HepG2 (cell line): Measurements from ENCODE around the gene SF3A2. TPM values are rescaled to one million over a fixed set of nuclear protein-coding genes. Genes with fewer than 3 reads are reported as not detected.
A peak's percentile ranks its signal among the peaks of the same experiment; 100 is the strongest.

ENCODE experiments used
- BRCA1 ChIP-seq: sonication (generic); formaldehyde crosslinking; IDR thresholded peaks from 2 replicates; pipeline ENCODE4 v1.4.0; 2020; ENCODE audit warnings: missing genetic modification reagents
- DNMT1 ChIP-seq: sonication (generic); formaldehyde crosslinking; IDR thresholded peaks from 2 replicates; pipeline ENCODE4 v1.5.1; 2020; ENCODE audit warnings: mild to moderate bottlenecking, missing genetic modification reagents
- HCFC1 ChIP-seq: fragments of 150-350 bp; IDR thresholded peaks from 2 replicates; pipeline ENCODE4 v1.6.1; 2014; ENCODE audit warnings: low read depth, low read length
- HMG20B ChIP-seq: conservative IDR thresholded peaks from 2 replicates; pipeline ENCODE4 v1.6.1; 2016; ENCODE audit warnings: missing genetic modification reagents, missing compliant biosample characterization
- KDM6A ChIP-seq: IDR thresholded peaks from 2 replicates; pipeline ENCODE4 v1.6.1; 2016; ENCODE audit warnings: low read depth
- MAFF ChIP-seq: IDR thresholded peaks from 2 replicates; pipeline ENCODE4 v1.6.1; 2011; ENCODE audit warnings: low read depth, low read length, improper control_type of control experiment
- MTA1 ChIP-seq: sonication (generic); formaldehyde crosslinking; IDR thresholded peaks from 2 replicates; pipeline ENCODE4 v1.4.0; 2020; ENCODE audit warnings: missing genetic modification reagents, mild to moderate bottlenecking, borderline replicate concordance
- PCBP2 ChIP-seq: fragments of 200-400 bp; formaldehyde crosslinking; optimal IDR thresholded peaks from 2 replicates; pipeline ENCODE3; 2018; ENCODE audit warnings: low read length, low read depth; ENCODE audit not compliant: poor library complexity, severe bottlenecking
- POLR2AphosphoS5 ChIP-seq: IDR thresholded peaks from 2 replicates; pipeline ENCODE4 v1.6.1; 2012; ENCODE audit warnings: low read depth, low read length
- POLR2G ChIP-seq: fragments of 200-400 bp; formaldehyde crosslinking; IDR thresholded peaks from 2 replicates; pipeline ENCODE4 v1.6.1; 2018; ENCODE audit warnings: mild to moderate bottlenecking, low read depth, low read length, moderate library complexity
- PPARG ChIP-seq: conservative IDR thresholded peaks from 2 replicates; pipeline ENCODE4 v1.6.1; 2016; ENCODE audit warnings: missing biosample characterization, missing genetic modification reagents
- RXRA ChIP-seq: sonication (generic); formaldehyde crosslinking; IDR thresholded peaks from 2 replicates; pipeline ENCODE4 v1.5.1; 2020; ENCODE audit warnings: missing genetic modification reagents
- SSRP1 ChIP-seq: IDR thresholded peaks from 2 replicates; pipeline ENCODE4 v1.6.1; 2016; ENCODE audit warnings: control low read depth
- TMF1 ChIP-seq: sonication (generic); formaldehyde crosslinking; IDR thresholded peaks from 2 replicates; pipeline ENCODE4 v1.8.1; 2022; ENCODE audit warnings: low read depth, missing genetic modification reagents
- TRIM24 ChIP-seq: sonication (generic); formaldehyde crosslinking; IDR thresholded peaks from 2 replicates; pipeline ENCODE4 v1.8.0; 2022; ENCODE audit warnings: mild to moderate bottlenecking, missing genetic modification reagents
- XBP1 ChIP-seq: sonication (generic); formaldehyde crosslinking; IDR thresholded peaks from 2 replicates; pipeline ENCODE4 v1.5.0; 2020; ENCODE audit warnings: missing genetic modification reagents
- XRCC5 ChIP-seq: fragments of 200-400 bp; formaldehyde crosslinking; optimal IDR thresholded peaks from 2 replicates; pipeline ENCODE3; 2017; ENCODE audit warnings: mild to moderate bottlenecking, low read length
- ZNF138 ChIP-seq: sonication (generic); formaldehyde crosslinking; IDR thresholded peaks from 2 replicates; pipeline ENCODE4 v1.5.0; 2020; ENCODE audit warnings: mild to moderate bottlenecking, low read depth, missing genetic modification reagents
- ZNF331 ChIP-seq: sonication (generic); formaldehyde crosslinking; IDR thresholded peaks from 2 replicates; pipeline ENCODE4 v1.4.0; 2020; ENCODE audit warnings: missing genetic modification reagents
- ZNF335 ChIP-seq: sonication (generic); formaldehyde crosslinking; IDR thresholded peaks from 2 replicates; pipeline ENCODE4 v1.4.0; 2020; ENCODE audit warnings: missing genetic modification reagents
- ZNF468 ChIP-seq: sonication (generic); formaldehyde crosslinking; IDR thresholded peaks from 2 replicates; pipeline ENCODE4 v1.8.0; 2022; ENCODE audit warnings: mild to moderate bottlenecking, moderate library complexity, missing genetic modification reagents
- ZNF496 ChIP-seq: sonication (generic); formaldehyde crosslinking; IDR thresholded peaks from 2 replicates; pipeline ENCODE4 v1.8.1; 2023; ENCODE audit warnings: mild to moderate bottlenecking, moderate library complexity, missing genetic modification reagents; ENCODE audit not compliant: insufficient replicate concordance
- ZNF547 ChIP-seq: sonication (generic); formaldehyde crosslinking; IDR thresholded peaks from 2 replicates; pipeline ENCODE4 v1.5.1; 2020; ENCODE audit warnings: mild to moderate bottlenecking, missing genetic modification reagents
- ZNF619 ChIP-seq: sonication (generic); formaldehyde crosslinking; IDR thresholded peaks from 2 replicates; pipeline ENCODE4 v1.4.0; 2020; ENCODE audit warnings: mild to moderate bottlenecking, missing genetic modification reagents
- ZNF7 ChIP-seq: IDR thresholded peaks from 2 replicates; pipeline ENCODE4 v1.6.1; 2016; ENCODE audit warnings: missing biosample characterization, missing genetic modification reagents
- polyA plus RNA-seq, 8 experiments: library from polyadenylated mRNA; depleted of rRNA in 3 of 8; stranded (reverse) in 7 of 8; unstranded in 1 of 8; fragments of >200 nt; fragmentation: Illumina TruSeq in 4 of 8; extraction: Trizol in 4 of 8; gene quantifications; 2 replicates each; pipeline versions ENCODE4 v1.2.1 to v1.2.3, GENCODE V29; 2011 to 2016; ENCODE audit warnings: low read depth in 4 of 8, missing spikeins in 1 of 8, mixed read lengths in 1 of 8; ENCODE audit not compliant: insufficient read depth in 1 of 8
- total RNA-seq, 5 experiments: library from RNA; depleted of rRNA; stranded (reverse); fragments of >200 nt; fragmentation: Illumina TruSeq; extraction: Trizol; gene quantifications; 2 replicates each; pipeline ENCODE4 v1.2.3, GENCODE V29; 2016; ENCODE audit warnings: low read depth in 1 of 5
- TF ChIP-seq, protein P1 (sequence below): sonication (generic); formaldehyde crosslinking; IDR thresholded peaks from 2 replicates; pipeline ENCODE4 v1.4.0; 2020; ENCODE audit warnings: mild to moderate bottlenecking, missing genetic modification reagents
- TF ChIP-seq, protein P2 (sequence below): sonication (generic); formaldehyde crosslinking; IDR thresholded peaks from 2 replicates; pipeline ENCODE4 v1.5.0; 2020; ENCODE audit warnings: missing genetic modification reagents
- TF ChIP-seq, protein P3 (sequence below): IDR thresholded peaks from 2 replicates; pipeline ENCODE4 v1.6.1; 2018; ENCODE audit warnings: missing genetic modification reagents, mild to moderate bottlenecking, missing compliant biosample characterization
- TF ChIP-seq, protein P4 (sequence below): sonication (generic); formaldehyde crosslinking; IDR thresholded peaks from 2 replicates; pipeline ENCODE4 v1.8.0; 2022; ENCODE audit warnings: missing genetic modification reagents, mild to moderate bottlenecking, moderate library complexity, borderline replicate concordance

The SF3A2 gene
- total and polyA plus RNA-seq, 2 of the 13 experiments (the other 11 are each of a cell fraction or from before 2014, with no cell fraction given), result 8.6 to 8.8 TPM

DNA sequence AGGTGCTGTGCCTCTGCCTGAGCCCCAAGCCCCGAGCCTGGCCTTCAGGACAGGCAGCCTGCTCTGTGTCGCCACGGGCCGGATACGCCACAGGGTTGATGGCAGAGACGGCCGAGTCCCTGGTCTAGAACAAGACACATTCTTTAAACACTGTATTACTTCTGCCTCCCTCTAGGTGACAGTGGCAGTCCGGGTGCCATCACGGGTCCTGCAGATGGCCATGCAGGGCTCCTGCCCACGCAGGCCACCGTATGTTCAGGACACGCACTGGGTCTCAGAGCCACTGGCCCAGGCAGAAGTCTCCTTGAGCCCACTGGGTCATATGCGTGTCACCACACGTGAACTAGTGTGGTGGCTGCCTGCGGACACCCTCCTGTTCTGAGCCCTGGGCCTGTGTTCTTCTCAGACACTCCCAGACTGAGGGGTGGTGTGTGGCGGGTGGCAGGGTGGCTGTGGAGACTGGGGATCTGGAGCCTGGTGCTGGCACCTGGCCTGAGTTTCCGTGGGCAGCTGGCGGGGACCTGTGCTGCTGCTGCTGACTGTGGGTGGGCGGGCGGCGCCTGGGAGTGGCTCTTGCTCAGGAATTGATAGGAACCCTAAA, 4.9 kb upstream of the SF3A2 start (continued):
- TF ChIP-seq ZNF619 (CRISPR knock-in tag) (no peak), PCBP2 (no peak), XBP1 (CRISPR knock-in tag) (no peak), POLR2AphosphoS5 (peak; percentile 55; the same call in 1 of the 2 replicates), HCFC1 (no peak), ZNF7 (CRISPR knock-in tag) (no peak), ZNF468 (CRISPR knock-in tag) (no peak), ZNF138 (CRISPR knock-in tag) (no peak), BRCA1 (CRISPR knock-in tag) (no peak), MAFF (no peak), PPARG (CRISPR knock-in tag) (no peak), TMF1 (CRISPR knock-in tag) (no peak), POLR2G (peak; percentile 69), TRIM24 (no peak), ZNF331 (no peak), MTA1 (peak; percentile 35; the same call in 1 of the 2 replicates), HMG20B (CRISPR knock-in tag) (no peak), RXRA (CRISPR knock-in tag) (no peak), ZNF547 (CRISPR knock-in tag) (no peak; the same call in 1 of the 2 replicates), ZNF496 (CRISPR knock-in tag) (no peak), ZNF335 (no peak), XRCC5 (peak; percentile 15), SSRP1 (peak; percentile 73; the same call in 1 of the 2 replicates), DNMT1 (CRISPR knock-in tag) (0 out of 2 replicates have a peak, but pooled peaks have one; percentile 34), KDM6A (CRISPR knock-in tag) (no peak)
- TF ChIP-seq, protein P1, sequence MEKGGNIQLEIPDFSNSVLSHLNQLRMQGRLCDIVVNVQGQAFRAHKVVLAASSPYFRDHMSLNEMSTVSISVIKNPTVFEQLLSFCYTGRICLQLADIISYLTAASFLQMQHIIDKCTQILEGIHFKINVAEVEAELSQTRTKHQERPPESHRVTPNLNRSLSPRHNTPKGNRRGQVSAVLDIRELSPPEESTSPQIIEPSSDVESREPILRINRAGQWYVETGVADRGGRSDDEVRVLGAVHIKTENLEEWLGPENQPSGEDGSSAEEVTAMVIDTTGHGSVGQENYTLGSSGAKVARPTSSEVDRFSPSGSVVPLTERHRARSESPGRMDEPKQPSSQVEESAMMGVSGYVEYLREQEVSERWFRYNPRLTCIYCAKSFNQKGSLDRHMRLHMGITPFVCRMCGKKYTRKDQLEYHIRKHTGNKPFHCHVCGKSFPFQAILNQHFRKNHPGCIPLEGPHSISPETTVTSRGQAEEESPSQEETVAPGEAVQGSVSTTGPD (CRISPR knock-in tag), result no peak
- TF ChIP-seq, protein P2, sequence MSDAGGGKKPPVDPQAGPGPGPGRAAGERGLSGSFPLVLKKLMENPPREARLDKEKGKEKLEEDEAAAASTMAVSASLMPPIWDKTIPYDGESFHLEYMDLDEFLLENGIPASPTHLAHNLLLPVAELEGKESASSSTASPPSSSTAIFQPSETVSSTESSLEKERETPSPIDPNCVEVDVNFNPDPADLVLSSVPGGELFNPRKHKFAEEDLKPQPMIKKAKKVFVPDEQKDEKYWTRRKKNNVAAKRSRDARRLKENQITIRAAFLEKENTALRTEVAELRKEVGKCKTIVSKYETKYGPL (CRISPR knock-in tag), result no peak
- TF ChIP-seq, protein P3, sequence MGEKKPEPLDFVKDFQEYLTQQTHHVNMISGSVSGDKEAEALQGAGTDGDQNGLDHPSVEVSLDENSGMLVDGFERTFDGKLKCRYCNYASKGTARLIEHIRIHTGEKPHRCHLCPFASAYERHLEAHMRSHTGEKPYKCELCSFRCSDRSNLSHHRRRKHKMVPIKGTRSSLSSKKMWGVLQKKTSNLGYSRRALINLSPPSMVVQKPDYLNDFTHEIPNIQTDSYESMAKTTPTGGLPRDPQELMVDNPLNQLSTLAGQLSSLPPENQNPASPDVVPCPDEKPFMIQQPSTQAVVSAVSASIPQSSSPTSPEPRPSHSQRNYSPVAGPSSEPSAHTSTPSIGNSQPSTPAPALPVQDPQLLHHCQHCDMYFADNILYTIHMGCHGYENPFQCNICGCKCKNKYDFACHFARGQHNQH (CRISPR knock-in tag), result no peak
- TF ChIP-seq, protein P4, sequence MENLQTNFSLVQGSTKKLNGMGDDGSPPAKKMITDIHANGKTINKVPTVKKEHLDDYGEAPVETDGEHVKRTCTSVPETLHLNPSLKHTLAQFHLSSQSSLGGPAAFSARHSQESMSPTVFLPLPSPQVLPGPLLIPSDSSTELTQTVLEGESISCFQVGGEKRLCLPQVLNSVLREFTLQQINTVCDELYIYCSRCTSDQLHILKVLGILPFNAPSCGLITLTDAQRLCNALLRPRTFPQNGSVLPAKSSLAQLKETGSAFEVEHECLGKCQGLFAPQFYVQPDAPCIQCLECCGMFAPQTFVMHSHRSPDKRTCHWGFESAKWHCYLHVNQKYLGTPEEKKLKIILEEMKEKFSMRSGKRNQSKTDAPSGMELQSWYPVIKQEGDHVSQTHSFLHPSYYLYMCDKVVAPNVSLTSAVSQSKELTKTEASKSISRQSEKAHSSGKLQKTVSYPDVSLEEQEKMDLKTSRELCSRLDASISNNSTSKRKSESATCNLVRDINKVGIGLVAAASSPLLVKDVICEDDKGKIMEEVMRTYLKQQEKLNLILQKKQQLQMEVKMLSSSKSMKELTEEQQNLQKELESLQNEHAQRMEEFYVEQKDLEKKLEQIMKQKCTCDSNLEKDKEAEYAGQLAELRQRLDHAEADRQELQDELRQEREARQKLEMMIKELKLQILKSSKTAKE, result no peak
